ENCODE results near the gene ACP1.

Gene ACP1

DNA sequence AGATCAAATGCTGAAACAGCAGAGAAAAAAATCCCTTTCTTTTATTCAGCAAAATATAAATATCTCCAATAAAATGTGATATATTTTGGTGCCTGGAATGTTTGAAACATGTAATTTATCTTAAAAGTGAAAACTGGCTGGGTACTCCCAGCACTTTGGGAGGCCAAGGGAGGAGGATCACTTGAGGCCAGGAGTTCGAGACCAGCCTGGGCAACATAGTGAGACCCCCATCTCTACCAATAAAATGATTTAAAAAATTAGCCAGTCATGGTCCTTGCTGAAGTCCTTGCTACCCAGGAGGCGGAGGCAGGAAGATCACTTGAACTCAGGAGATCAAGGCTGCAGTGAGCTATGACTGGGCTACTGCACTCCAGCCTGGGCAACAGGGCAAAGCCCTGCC lies 9.6 kb upstream of the ACP1 start:
- Histone ChIP-seq H3K27ac (no peak overlapping the region), H3K9me3 (peaks cover 0 to 15% (median 0%) of the 10 kb centered on the region in 3 donors), H3K4me1 (no peaks in the 10 kb centered on the region), H3K36me3 (peaks cover 5 to 18% (median 6%) of the 10 kb centered on the region in 3 donors), H3K27me3 (no peaks in the 10 kb centered on the region), H3K4me3 (no peak overlapping the region)
- TF ChIP-seq, protein P1, sequence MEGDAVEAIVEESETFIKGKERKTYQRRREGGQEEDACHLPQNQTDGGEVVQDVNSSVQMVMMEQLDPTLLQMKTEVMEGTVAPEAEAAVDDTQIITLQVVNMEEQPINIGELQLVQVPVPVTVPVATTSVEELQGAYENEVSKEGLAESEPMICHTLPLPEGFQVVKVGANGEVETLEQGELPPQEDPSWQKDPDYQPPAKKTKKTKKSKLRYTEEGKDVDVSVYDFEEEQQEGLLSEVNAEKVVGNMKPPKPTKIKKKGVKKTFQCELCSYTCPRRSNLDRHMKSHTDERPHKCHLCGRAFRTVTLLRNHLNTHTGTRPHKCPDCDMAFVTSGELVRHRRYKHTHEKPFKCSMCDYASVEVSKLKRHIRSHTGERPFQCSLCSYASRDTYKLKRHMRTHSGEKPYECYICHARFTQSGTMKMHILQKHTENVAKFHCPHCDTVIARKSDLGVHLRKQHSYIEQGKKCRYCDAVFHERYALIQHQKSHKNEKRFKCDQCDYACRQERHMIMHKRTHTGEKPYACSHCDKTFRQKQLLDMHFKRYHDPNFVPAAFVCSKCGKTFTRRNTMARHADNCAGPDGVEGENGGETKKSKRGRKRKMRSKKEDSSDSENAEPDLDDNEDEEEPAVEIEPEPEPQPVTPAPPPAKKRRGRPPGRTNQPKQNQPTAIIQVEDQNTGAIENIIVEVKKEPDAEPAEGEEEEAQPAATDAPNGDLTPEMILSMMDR (IDR thresholded peaks at IDR 0.05), result no peak
- intact Hi-C loops (cut with DNase I; ENCODE audit: low total_unique reads), result no loop called here
- DNase-seq, result no peak

- no peak overlapping the region for H3K27ac ChIP-seq
- peaks cover 0 to 15% (median 0%) of the 10 kb centered on the region in 3 donors for H3K9me3 ChIP-seq
- peaks cover 0 to 26% (median 6%) of the 10 kb centered on the region in 3 donors for H3K36me3 ChIP-seq
- intact Hi-C loops (cut with DNase I; ENCODE audit: low total_unique reads), result no loop called here
- H3K4me1 ChIP-seq, result no peaks in the 10 kb centered on the region
- H3K27me3 ChIP-seq, result no peaks in the 10 kb centered on the region
- no peak overlapping the region for H3K4me3 ChIP-seq
- DNase-seq, result no peak
- TF ChIP-seq, protein P1 (IDR thresholded peaks at IDR 0.05), result no peak
Measured at GRCh38 chr2:256094-256493, 8.7 kb upstream of the ACP1 start.

DNA sequence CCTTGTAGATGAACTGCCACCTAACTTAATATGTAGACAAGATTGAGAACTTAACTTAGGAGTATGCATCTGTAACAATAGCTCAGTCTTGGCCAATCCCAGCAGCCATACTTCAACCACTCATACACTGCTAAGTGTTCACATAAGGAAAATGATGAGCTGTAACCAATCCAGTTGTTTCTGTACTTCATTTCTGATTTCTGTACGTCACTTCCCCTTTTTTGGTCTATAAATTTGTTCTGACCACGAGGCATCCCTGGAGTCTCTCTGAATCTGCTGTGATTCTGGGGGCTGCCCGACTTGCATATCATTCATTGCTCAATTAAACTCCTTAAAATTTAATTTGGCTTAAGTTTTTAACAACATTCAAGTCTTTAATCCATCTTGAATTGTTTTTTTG lies 7.3 kb upstream of the ACP1 start:
- H3K36me3 ChIP-seq, result peaks cover 0 to 13% (median 0%) of the 10 kb centered on the region in 3 donors
- TF ChIP-seq, protein P1 (IDR thresholded peaks at IDR 0.05), result no peak
- DNase-seq, result no peak
- no peaks in the 10 kb centered on the region for H3K4me1 ChIP-seq
- H3K4me3 ChIP-seq, result no peak overlapping the region
- H3K27me3 ChIP-seq, result no peaks in the 10 kb centered on the region
- H3K9me3 ChIP-seq, result peaks cover 0 to 15% (median 0%) of the 10 kb centered on the region in 3 donors
- intact Hi-C loops (cut with DNase I; ENCODE audit: low total_unique reads), result no loop called here
- H3K27ac ChIP-seq, result no peak overlapping the region

DNA sequence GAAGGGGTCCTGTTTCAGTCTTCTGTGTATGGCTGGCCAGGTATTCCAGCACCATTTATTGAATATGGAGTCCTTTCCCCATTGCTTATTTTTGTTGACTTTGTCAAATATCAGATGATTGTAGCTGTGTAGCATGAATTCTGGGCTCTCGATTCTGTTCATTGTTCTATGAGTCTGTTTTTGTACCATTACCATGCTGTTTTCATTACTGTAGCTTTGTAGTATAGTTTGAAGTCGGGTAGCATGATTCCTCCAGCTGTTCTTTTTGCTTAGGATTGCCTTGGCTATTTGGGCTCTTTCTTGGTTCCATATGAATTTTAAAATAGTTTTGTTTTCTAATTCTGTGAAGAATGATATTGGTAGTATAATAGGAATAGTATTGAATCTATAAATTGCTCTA lies 6.9 kb upstream of the ACP1 start:
- Histone ChIP-seq H3K9me3 (peaks cover 0 to 15% (median 0%) of the 10 kb centered on the region in 3 donors), H3K27me3 (no peaks in the 10 kb centered on the region), H3K4me3 (no peak overlapping the region), H3K36me3 (peaks cover 0 to 10% (median 0%) of the 10 kb centered on the region in 3 donors), H3K27ac (no peak overlapping the region), H3K4me1 (no peaks in the 10 kb centered on the region)
- no peak for DNase-seq
- intact Hi-C loops (cut with DNase I; ENCODE audit: low total_unique reads), result no loop called here
- TF ChIP-seq, protein P1 (IDR thresholded peaks at IDR 0.05), result no peak

DNA sequence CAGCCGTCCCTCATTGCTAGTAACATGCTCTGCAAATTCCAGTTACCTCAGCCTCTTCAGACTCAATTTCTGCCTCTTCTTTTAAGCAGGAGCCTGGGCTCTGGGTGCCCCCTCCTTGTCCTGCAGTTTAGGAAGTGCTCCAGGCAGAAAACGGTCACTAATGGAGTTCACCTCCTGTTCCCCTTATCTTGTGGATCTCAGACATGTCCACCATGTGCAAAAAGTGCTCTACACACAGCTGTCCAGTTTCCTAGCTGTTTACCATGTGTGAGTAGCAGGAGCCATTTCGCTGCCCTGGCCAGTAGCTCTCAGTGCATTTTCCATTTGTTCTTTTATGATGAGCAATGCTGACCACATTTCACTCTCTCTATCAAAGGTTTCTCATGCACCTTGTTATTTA lies 5.8 kb upstream of the ACP1 start:
- DNase-seq, result no peak
- Histone ChIP-seq H3K9me3 (peaks cover 0 to 15% (median 0%) of the 10 kb centered on the region in 3 donors), H3K4me1 (peaks cover 0 to 8% (median 5%) of the 10 kb centered on the region in 4 donors), H3K27ac (no peak overlapping the region), H3K27me3 (no peaks in the 10 kb centered on the region), H3K36me3 (peaks cover 0 to 10% (median 0%) of the 10 kb centered on the region in 3 donors), H3K4me3 (no peak overlapping the region)
- intact Hi-C loops (cut with DNase I; ENCODE audit: low total_unique reads), result no loop called here
- TF ChIP-seq, protein P1 (IDR thresholded peaks at IDR 0.05), result no peak
